SU-DHL-6 (cell line): Measurements from ENCODE around the gene NETO1.

Experiments
- EZH2phosphoT487 ChIP-seq: fragments of 200-600 bp; sonication (generic), shearing (Covaris generic); conservative IDR thresholded peaks from 2 replicates; pipeline ENCODE4 v1.6.1; 2018; ENCODE audit warnings: mild to moderate bottlenecking, antibody characterized with exemption, low read length, moderate library complexity, mixed read lengths
- TF ChIP-seq, protein P1 (sequence below): fragments of 200-600 bp; sonication (generic); IDR thresholded peaks from one replicate; pipeline ENCODE4 v1.5.1; 2017; ENCODE audit warnings: antibody characterized with exemption, mild to moderate bottlenecking, low read length, moderate library complexity; ENCODE audit not compliant: insufficient read depth, poor library complexity, severe bottlenecking

DNA sequence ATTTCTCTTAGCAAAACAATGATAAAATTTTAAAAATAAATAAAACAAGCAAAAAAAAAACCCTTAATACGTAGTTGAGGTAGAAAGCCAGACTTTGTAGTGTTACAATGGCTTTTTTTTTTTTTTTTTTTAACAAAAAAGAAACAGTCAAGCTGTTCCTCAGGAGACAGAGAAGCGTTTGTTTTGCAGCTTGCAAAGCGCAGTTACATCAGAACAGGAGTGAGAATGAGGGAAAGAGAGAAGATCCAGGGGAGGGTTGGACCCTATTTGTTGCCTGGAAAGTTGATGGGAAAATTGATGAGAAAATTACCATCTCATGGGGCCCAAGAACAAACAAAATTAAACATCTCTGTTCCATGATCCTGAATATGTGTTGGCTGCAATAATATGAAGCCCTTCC lies 146.5 kb downstream of the NETO1 start:
- TF ChIP-seq, protein P1, sequence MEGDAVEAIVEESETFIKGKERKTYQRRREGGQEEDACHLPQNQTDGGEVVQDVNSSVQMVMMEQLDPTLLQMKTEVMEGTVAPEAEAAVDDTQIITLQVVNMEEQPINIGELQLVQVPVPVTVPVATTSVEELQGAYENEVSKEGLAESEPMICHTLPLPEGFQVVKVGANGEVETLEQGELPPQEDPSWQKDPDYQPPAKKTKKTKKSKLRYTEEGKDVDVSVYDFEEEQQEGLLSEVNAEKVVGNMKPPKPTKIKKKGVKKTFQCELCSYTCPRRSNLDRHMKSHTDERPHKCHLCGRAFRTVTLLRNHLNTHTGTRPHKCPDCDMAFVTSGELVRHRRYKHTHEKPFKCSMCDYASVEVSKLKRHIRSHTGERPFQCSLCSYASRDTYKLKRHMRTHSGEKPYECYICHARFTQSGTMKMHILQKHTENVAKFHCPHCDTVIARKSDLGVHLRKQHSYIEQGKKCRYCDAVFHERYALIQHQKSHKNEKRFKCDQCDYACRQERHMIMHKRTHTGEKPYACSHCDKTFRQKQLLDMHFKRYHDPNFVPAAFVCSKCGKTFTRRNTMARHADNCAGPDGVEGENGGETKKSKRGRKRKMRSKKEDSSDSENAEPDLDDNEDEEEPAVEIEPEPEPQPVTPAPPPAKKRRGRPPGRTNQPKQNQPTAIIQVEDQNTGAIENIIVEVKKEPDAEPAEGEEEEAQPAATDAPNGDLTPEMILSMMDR = no peak
- no peak for TF ChIP-seq EZH2phosphoT487
